WTC11 (cell line): ENCODE measurements around the gene SELENOF. TPM values are rescaled to one million over a fixed set of nuclear protein-coding genes. Genes with fewer than 3 reads are reported as not detected.

Experiments used
- ATAC-seq: fragments of 200-7000 bp; cut with Tn5 transposase; 2 replicates; pipeline ENCODE4 v1.10.0; 2021; ENCODE audit warnings: mild to moderate bottlenecking, moderate library complexity
- CTCF ChIA-PET: fragments of 300-600 bp; sonication (Branson Sonifier 250); formaldehyde crosslinking; loops from one replicate; lab custom pipeline; 2021; ENCODE audit warnings: antibody characterized with exemption; lab: Charles Lee
- POLR2A ChIA-PET: fragments of 350-600 bp; sonication (Branson Sonifier 250); formaldehyde crosslinking; loops from one replicate; lab custom pipeline; 2021; ENCODE audit warnings: antibody characterized with exemption; lab: Charles Lee
- DNase-seq: peaks from one replicate; pipeline ENCODE4 v3.0.0; 2021; ENCODE audit warnings: low spot score
- H3K27ac Mint-ChIP-seq: 2 replicates; pipeline ENCODE4 v1.8.0; 2021; ENCODE audit warnings: mixed read lengths
- H3K27me3 Mint-ChIP-seq: 2 replicates; pipeline ENCODE4 v1.8.0; 2021; ENCODE audit warnings: low read depth, mild to moderate bottlenecking, moderate library complexity, mixed read lengths
- H3K36me3 Mint-ChIP-seq: 2 replicates; pipeline ENCODE4 v1.8.0; 2021; ENCODE audit warnings: mixed read lengths
- H3K4me1 Mint-ChIP-seq: 2 replicates; pipeline ENCODE4 v1.8.0; 2022; ENCODE audit warnings: mixed read lengths
- H3K4me3 Mint-ChIP-seq: 2 replicates; pipeline ENCODE4 v1.8.0; 2021; ENCODE audit warnings: mild to moderate bottlenecking, moderate library complexity, mixed read lengths
- H3K9me3 Mint-ChIP-seq: 2 replicates; pipeline ENCODE4 v1.8.0; 2021; ENCODE audit warnings: mixed read lengths
- ARID4B ChIP-seq: sonication (generic); formaldehyde crosslinking; IDR thresholded peaks from 2 replicates; pipeline ENCODE4 v1.8.0; 2023; ENCODE audit warnings: missing genetic modification reagents, mild to moderate bottlenecking, borderline replicate concordance
- ATF2 ChIP-seq: sonication (generic); formaldehyde crosslinking; IDR thresholded peaks from 2 replicates; pipeline ENCODE4 v1.8.1; 2022; ENCODE audit warnings: low read depth, missing genetic modification reagents, borderline replicate concordance
- EMX1 ChIP-seq: fragments of 250-450 bp; sonication (Bioruptor Pico); IDR thresholded peaks from 2 replicates; pipeline ENCODE4 v1.8.0; 2021; ENCODE audit warnings: mild to moderate bottlenecking
- FOXJ3 ChIP-seq: sonication (generic); formaldehyde crosslinking; IDR thresholded peaks from 2 replicates; pipeline ENCODE4 v1.9.0; 2021; ENCODE audit warnings: missing genetic modification reagents, mild to moderate bottlenecking, borderline replicate concordance
- GTF2I ChIP-seq: fragments of 250-450 bp; sonication (Bioruptor Pico); conservative IDR thresholded peaks from 2 replicates; pipeline ENCODE4 v1.4.0; 2021; ENCODE audit warnings: mild to moderate bottlenecking
- HMGA2 ChIP-seq: fragments of 250-450 bp; sonication (Bioruptor Pico); IDR thresholded peaks from 2 replicates; pipeline ENCODE4 v1.4.0; 2021; ENCODE audit warnings: mild to moderate bottlenecking, moderate library complexity
- MAX ChIP-seq: sonication (generic); formaldehyde crosslinking; IDR thresholded peaks from 2 replicates; pipeline ENCODE4 v1.8.0; 2022; ENCODE audit warnings: mild to moderate bottlenecking, missing genetic modification reagents
- NR2C2 ChIP-seq: sonication (generic); formaldehyde crosslinking; IDR thresholded peaks from 2 replicates; pipeline ENCODE4 v1.8.0; 2022; ENCODE audit warnings: mild to moderate bottlenecking, missing genetic modification reagents
- PREB ChIP-seq: sonication (generic); formaldehyde crosslinking; IDR thresholded peaks from 2 replicates; pipeline ENCODE4 v1.8.1; 2022; ENCODE audit warnings: mild to moderate bottlenecking, missing genetic modification reagents, moderate library complexity, borderline replicate concordance
- RORB ChIP-seq: fragments of 250-450 bp; sonication (Bioruptor Pico); IDR thresholded peaks from 2 replicates; pipeline ENCODE4 v1.9.0; 2021; ENCODE audit warnings: mild to moderate bottlenecking
- SOX15 ChIP-seq: fragments of 250-450 bp; sonication (Bioruptor Pico); IDR thresholded peaks from 2 replicates; pipeline ENCODE4 v1.9.0; 2021; ENCODE audit warnings: mild to moderate bottlenecking
- STAT6 ChIP-seq: sonication (generic); formaldehyde crosslinking; conservative IDR thresholded peaks from 2 replicates; pipeline ENCODE4 v1.8.1; 2023; ENCODE audit warnings: mild to moderate bottlenecking, low read depth, missing genetic modification reagents, moderate library complexity
- TEAD4 ChIP-seq: sonication (generic); formaldehyde crosslinking; IDR thresholded peaks from 2 replicates; pipeline ENCODE4 v1.8.0; 2022; ENCODE audit warnings: mild to moderate bottlenecking, missing genetic modification reagents
- TP53 ChIP-seq: sonication (generic); formaldehyde crosslinking; IDR thresholded peaks from 2 replicates; pipeline ENCODE4 v1.8.1; 2023; ENCODE audit warnings: mild to moderate bottlenecking, missing genetic modification reagents
- ZBTB21 ChIP-seq: sonication (generic); formaldehyde crosslinking; IDR thresholded peaks from 2 replicates; pipeline ENCODE4 v1.8.1; 2023; ENCODE audit warnings: mild to moderate bottlenecking, missing genetic modification reagents, borderline replicate concordance
- ZMAT4 ChIP-seq: fragments of 250-450 bp; sonication (Bioruptor Pico); IDR thresholded peaks from 2 replicates; pipeline ENCODE4 v1.9.0; 2021; ENCODE audit warnings: mild to moderate bottlenecking
- ZNF317 ChIP-seq: sonication (generic); formaldehyde crosslinking; IDR thresholded peaks from 2 replicates; pipeline ENCODE4 v1.8.1; 2023; ENCODE audit warnings: low read depth, mild to moderate bottlenecking, moderate library complexity, missing genetic modification reagents, borderline replicate concordance
- ZNF396 ChIP-seq: fragments of 250-450 bp; sonication (Bioruptor Pico); IDR thresholded peaks from 2 replicates; pipeline ENCODE4 v1.8.0; 2021; ENCODE audit warnings: mild to moderate bottlenecking, moderate library complexity, borderline replicate concordance
- ZNF416 ChIP-seq: fragments of 250-450 bp; sonication (Bioruptor Pico); IDR thresholded peaks from 2 replicates; pipeline ENCODE4 v1.9.0; 2021; ENCODE audit warnings: mild to moderate bottlenecking, inconsistent platforms
- ZSCAN18 ChIP-seq: fragments of 250-450 bp; sonication (Bioruptor Pico); IDR thresholded peaks from 2 replicates; pipeline ENCODE4 v2.1.2; 2022; ENCODE audit warnings: mild to moderate bottlenecking, moderate library complexity
- total RNA-seq: library from RNA; stranded (reverse); gene quantifications from 3 replicates; pipeline ENCODE4 v1.2.3, GENCODE V29; 2021

The SELENOF gene
- total RNA-seq, 1 experiment from 2014 or later: 156 TPM

GRCh38 chr1:86872086-86872485 is 41.8 kb downstream of the SELENOF start (continued):
- no peak for TF ChIP-seq ZNF317
- no peak for TF ChIP-seq ZMAT4 (CRISPR knock-in tag)

GRCh38 chr1:86871001-86871400 is 42.9 kb downstream of the SELENOF start:
- TF ChIP-seq ARID4B (CRISPR knock-in tag) (no peak), NR2C2 (CRISPR knock-in tag) (no peak), ZSCAN18 (CRISPR knock-in tag) (no peak), ZBTB21 (no peak), FOXJ3 (CRISPR knock-in tag) (no peak), PREB (CRISPR knock-in tag) (no peak), HMGA2 (no peak), GTF2I (CRISPR knock-in tag) (no peak), ZNF416 (no peak), TEAD4 (no peak), ATF2 (CRISPR knock-in tag) (no peak), STAT6 (CRISPR knock-in tag) (no peak), MAX (no peak), ZNF396 (CRISPR knock-in tag) (no peak), TP53 (no peak), EMX1 (CRISPR knock-in tag) (no peak), SOX15 (CRISPR knock-in tag) (no peak), RORB (CRISPR knock-in tag) (no peak)
- no peak for ATAC-seq
- no peak overlapping the region for H3K4me3 Mint-ChIP-seq
- peaks cover 5% of the 10 kb centered on the region for H3K36me3 Mint-ChIP-seq
- H3K4me1 Mint-ChIP-seq: peaks cover 13% of the 10 kb centered on the region
- ChIA-PET POLR2A (interaction anchor here (0.7 kb wide), 1 partner anchor 43 kb away, joined by 3 read pairs; the partner anchor contains the start of gene SELENOF), CTCF (no interaction called here)
- no peak overlapping the region for H3K27ac Mint-ChIP-seq
- H3K9me3 Mint-ChIP-seq: no peaks in the 10 kb centered on the region
- no peak for DNase-seq
- H3K27me3 Mint-ChIP-seq: no peaks in the 10 kb centered on the region
